HepG2 (cell line): ENCODE data around the gene C11orf24. TPM values are rescaled to one million over a fixed set of nuclear protein-coding genes. Genes with fewer than 3 reads are reported as not detected.
A peak's percentile ranks its signal among the peaks of the same experiment; 100 is the strongest.

Experiments
- DZIP1 ChIP-seq: sonication (generic); formaldehyde crosslinking; IDR thresholded peaks from 2 replicates; pipeline ENCODE4 v1.5.0; 2020; ENCODE audit warnings: mild to moderate bottlenecking, missing genetic modification reagents
- ESRRA ChIP-seq: sonication (generic); formaldehyde crosslinking; IDR thresholded peaks from 2 replicates; pipeline ENCODE4 v1.5.1; 2020; ENCODE audit warnings: mild to moderate bottlenecking, low read depth, missing genetic modification reagents
- FOXK1 ChIP-seq: sonication (generic); formaldehyde crosslinking; IDR thresholded peaks from 2 replicates; pipeline ENCODE4 v1.4.0; 2020; ENCODE audit warnings: low read depth, missing genetic modification reagents, borderline replicate concordance
- KAT8 ChIP-seq: IDR thresholded peaks from 2 replicates; pipeline ENCODE4 v1.6.1; 2016; ENCODE audit warnings: missing genetic modification reagents, missing compliant biosample characterization
- NR1H2 ChIP-seq: sonication (generic); formaldehyde crosslinking; IDR thresholded peaks from 2 replicates; pipeline ENCODE4 v1.8.1; 2022; ENCODE audit warnings: low read depth, missing genetic modification reagents, borderline replicate concordance
- POLR2A ChIP-seq, 2 experiments: IDR thresholded peaks; 2 replicates each; pipeline ENCODE4 v1.6.1; 2011; ENCODE audit warnings: low read depth in 2 of 2, low read length in 2 of 2, mild to moderate bottlenecking in 1 of 2, moderate library complexity in 1 of 2; ENCODE audit not compliant: insufficient read depth in 1 of 2
- RNF2 ChIP-seq: fragments of 450-650 bp; conservative IDR thresholded peaks from 2 replicates; pipeline ENCODE4 v1.6.1; 2016; ENCODE audit warnings: low read depth
- SMARCC2 ChIP-seq: fragments of 450-650 bp; IDR thresholded peaks from 2 replicates; pipeline ENCODE4 v1.6.1; 2017; ENCODE audit warnings: antibody characterized with exemption, mild to moderate bottlenecking
- SP5 ChIP-seq: IDR thresholded peaks from 2 replicates; pipeline ENCODE4 v1.6.1; 2016; ENCODE audit warnings: low read depth, borderline replicate concordance
- THAP9 ChIP-seq: sonication (generic); formaldehyde crosslinking; IDR thresholded peaks from 2 replicates; pipeline ENCODE4; 2020; ENCODE audit warnings: missing genetic modification reagents, mild to moderate bottlenecking, borderline replicate concordance
- ZBTB26 ChIP-seq: IDR thresholded peaks from 2 replicates; pipeline ENCODE4 v1.6.1; 2016; ENCODE audit warnings: missing compliant biosample characterization, missing genetic modification reagents, borderline replicate concordance
- ZNF274 ChIP-seq: sonication (generic); formaldehyde crosslinking; IDR thresholded peaks from 2 replicates; pipeline ENCODE4 v1.5.1; 2020; ENCODE audit warnings: mild to moderate bottlenecking, missing genetic modification reagents
- ZNF646 ChIP-seq: sonication (generic); formaldehyde crosslinking; IDR thresholded peaks from 2 replicates; pipeline ENCODE4 v1.9.0; 2021; ENCODE audit warnings: mild to moderate bottlenecking, missing genetic modification reagents
- polyA plus RNA-seq, 8 experiments: library from polyadenylated mRNA; depleted of rRNA in 3 of 8; stranded (reverse) in 7 of 8; unstranded in 1 of 8; fragments of >200 nt; fragmentation: Illumina TruSeq in 4 of 8; extraction: Trizol in 4 of 8; gene quantifications; 2 replicates each; pipeline versions ENCODE4 v1.2.1 to v1.2.3, GENCODE V29; 2011 to 2016; ENCODE audit warnings: low read depth in 4 of 8, missing spikeins in 1 of 8, mixed read lengths in 1 of 8; ENCODE audit not compliant: insufficient read depth in 1 of 8
- total RNA-seq, 5 experiments: library from RNA; depleted of rRNA; stranded (reverse); fragments of >200 nt; fragmentation: Illumina TruSeq; extraction: Trizol; gene quantifications; 2 replicates each; pipeline ENCODE4 v1.2.3, GENCODE V29; 2016; ENCODE audit warnings: low read depth in 1 of 5
- TF ChIP-seq, protein P1 (sequence below): sonication (generic); formaldehyde crosslinking; IDR thresholded peaks from 2 replicates; pipeline ENCODE4 v1.8.1; 2023; ENCODE audit warnings: missing genetic modification reagents, inconsistent platforms, borderline replicate concordance

The C11orf24 gene
- total and polyA plus RNA-seq, 2 of the 13 experiments (the other 11 are each of a cell fraction or from before 2014, with no cell fraction given) = 52.9 to 55.5 TPM

DNA sequence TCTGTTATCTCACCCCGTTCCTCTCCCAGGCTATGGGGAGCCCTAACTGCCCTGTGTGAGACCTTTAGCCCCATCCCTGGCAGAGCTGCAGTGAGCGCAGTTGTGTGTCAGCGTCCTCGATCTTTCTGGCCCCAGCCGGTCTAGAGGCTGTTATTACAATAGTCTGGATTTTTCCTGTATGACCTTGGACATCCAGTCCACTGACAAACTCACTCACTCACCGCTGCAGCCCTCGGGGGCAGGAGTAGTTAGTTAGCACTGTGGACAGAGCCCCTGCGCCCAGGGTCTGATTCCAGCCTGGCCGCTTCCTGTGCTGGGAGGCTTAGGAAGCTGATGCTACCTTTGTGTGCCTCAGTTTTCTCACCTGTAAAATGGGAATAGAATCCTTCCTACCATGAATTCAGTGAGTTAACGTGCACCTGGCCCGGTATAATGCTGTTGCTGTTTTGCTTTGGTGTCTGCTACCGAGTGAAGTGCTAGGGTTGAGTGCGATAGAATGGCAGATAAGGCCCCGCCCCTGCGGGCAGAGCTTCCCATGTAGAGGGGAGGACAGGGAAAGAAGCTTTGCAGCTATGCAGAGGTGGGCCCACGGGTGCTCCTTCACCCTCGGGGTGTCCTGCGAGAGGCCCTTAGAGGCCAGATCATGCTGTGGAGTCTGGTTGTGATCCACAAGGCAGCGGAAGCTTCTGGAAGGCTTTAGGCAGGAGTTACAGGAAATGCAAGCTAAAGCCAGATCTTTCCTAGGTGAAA is 43.6 kb upstream of the C11orf24 start (continued):
- TF ChIP-seq, protein P1, sequence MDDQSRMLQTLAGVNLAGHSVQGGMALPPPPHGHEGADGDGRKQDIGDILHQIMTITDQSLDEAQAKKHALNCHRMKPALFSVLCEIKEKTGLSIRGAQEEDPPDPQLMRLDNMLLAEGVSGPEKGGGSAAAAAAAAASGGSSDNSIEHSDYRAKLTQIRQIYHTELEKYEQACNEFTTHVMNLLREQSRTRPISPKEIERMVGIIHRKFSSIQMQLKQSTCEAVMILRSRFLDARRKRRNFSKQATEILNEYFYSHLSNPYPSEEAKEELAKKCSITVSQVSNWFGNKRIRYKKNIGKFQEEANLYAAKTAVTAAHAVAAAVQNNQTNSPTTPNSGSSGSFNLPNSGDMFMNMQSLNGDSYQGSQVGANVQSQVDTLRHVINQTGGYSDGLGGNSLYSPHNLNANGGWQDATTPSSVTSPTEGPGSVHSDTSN = no peak
- peak; percentile 71; the same call in 1 of the 2 replicates for TF ChIP-seq ZNF646 (CRISPR knock-in tag)
- TF ChIP-seq POLR2A (IDR thresholded peaks at IDR 0.05; ENCODE audit: insufficient read depth in 1 of 2, low read depth in 2 of 2, low read length in 2 of 2) = peak; percentile 89 to 98
- no peak for TF ChIP-seq SMARCC2
- TF ChIP-seq ESRRA (CRISPR knock-in tag) = peak; percentile 96
- TF ChIP-seq RNF2 = no peak
- 0 out of 2 replicates have a peak, but pooled peaks have one; percentile 34 for TF ChIP-seq FOXK1 (CRISPR knock-in tag)
- TF ChIP-seq SP5 (CRISPR knock-in tag) = no peak; the same call in none of the 2 replicates
- no peak; the same call in 1 of the 2 replicates for TF ChIP-seq ZNF274 (CRISPR knock-in tag)
- TF ChIP-seq NR1H2 (CRISPR knock-in tag) = no peak
- TF ChIP-seq KAT8 (CRISPR knock-in tag) = peak; percentile 77
- peak; percentile 49; the same call in 1 of the 2 replicates for TF ChIP-seq THAP9 (CRISPR knock-in tag)
- no peak for TF ChIP-seq DZIP1 (CRISPR knock-in tag)
- TF ChIP-seq ZBTB26 (CRISPR knock-in tag) = peak; percentile 99
